OCI-M1 (cell line): ENCODE data around the gene DNTT.

ENCODE experiments used
- DNase-seq: peaks from one replicate; lab custom pipeline; 2025; lab: John Stamatoyannopoulos, UW

The DNTT gene

GRCh38 chr10:96309628-96310320 lies 5.5 kb downstream of the DNTT start:
- DNase-seq = no peak

GRCh38 chr10:96310321-96310669 lies 6.1 kb downstream of the DNTT start:
- no peak for DNase-seq

DNA sequence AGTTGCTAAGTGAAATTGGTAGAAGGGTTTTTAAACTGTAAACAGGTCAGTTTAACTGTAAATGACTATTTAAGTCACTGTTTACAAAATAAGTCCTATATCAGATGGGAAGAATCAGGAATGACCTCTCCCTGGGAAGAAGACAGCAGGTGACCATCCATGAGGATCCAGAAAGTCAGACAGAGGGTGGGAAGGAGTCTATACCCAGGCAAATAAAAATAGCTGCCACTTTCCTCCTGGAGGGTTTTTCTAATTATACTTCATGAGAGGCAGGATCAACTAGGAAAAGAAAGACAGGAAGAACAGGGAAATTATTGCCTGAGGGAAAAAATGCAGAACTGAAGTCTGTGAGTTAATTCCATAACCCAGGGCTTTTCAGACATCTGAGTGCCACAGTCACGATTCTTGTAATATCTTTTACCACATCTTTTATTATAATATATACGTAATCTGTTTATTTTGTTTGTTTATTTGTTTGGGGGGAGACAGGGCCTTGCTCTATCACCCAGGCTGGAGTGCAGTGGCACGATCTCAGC lies 7.0 kb downstream of the DNTT start:
- no peak for DNase-seq

DNA sequence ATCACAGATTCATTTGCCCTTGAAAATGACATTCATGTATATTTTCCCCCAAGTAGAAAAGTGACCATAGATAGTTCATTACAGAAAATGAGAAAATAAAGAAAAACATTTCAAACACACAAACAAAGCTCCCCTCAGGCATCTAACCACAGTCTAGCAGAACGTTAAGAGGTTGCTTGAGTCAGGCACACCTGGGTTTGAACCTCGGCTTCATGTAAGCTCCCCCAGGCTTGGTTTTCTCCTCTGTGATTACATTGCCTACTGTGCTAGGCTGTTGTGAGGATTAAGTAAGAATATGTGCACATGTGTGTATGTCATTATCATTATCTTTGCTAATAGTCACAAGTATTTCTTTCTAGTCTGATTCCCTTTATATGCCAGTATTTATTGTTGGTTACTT lies 9.1 kb downstream of the DNTT start:
- no peak for DNase-seq

DNA sequence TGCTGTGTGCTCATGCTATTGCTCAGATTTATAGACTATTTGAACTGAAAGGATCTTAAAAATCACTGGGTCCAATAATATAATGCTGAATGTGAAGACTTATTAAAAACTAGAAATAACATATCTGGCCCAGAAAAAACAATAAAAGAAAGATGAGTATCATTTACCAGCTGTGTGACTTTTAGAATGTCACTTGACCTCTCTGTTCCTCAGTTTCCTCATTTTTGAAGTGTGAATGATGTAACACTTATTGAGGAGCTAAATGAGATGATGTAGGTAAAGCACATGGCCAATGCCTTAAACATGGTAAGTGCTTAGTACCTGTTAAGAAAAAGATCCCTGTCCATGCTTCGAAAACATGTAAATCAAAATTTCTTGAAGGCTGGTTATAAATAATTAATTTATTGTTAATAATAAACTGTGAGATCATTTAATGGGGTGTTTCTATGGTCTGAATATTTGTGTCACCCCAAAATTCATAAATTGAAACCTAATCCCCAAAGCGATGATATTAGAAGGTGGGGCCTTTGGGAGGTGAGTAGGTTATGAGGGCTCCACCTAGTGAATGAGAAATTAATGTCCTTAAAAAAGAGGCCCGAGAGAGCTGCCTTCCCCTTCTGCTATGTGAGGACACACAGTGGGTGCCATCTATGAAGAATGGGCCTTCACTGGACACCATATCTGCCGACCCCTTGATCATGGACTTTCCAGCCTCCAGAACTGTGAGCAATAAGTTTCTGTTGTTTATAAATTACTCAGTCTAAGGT lies 13.0 kb downstream of the DNTT start:
- no peak for DNase-seq

- peak; percentile 34 for DNase-seq
These were observed 15.7 kb downstream of the DNTT start for GRCh38 chr10:96319754-96320474.

- no peak for DNase-seq
These were observed 17.6 kb downstream of the DNTT start for GRCh38 chr10:96321822-96322221.

- no peak for DNase-seq
These were observed 18.0 kb downstream of the DNTT start for GRCh38 chr10:96322275-96322674.

DNA sequence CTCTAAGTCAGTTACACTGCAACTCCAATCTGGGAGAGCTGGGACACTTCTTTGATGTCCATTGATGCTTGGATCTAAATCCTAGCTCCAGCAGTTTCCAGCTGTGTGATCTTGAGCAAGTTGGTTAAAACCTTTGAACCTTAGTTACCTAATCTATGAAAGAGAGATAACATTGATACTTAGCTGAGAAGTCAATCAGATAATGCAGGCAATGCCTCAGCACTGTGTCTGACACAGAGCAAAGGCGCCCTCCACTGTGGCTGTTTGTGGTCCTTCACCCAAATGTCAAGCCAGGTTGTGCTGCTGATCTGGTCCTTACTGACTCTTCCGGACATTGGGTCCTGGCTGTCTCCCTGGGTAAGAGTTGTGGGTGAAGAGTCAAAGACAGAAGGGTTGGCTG lies 20.2 kb downstream of the DNTT start:
- DNase-seq = no peak

DNA sequence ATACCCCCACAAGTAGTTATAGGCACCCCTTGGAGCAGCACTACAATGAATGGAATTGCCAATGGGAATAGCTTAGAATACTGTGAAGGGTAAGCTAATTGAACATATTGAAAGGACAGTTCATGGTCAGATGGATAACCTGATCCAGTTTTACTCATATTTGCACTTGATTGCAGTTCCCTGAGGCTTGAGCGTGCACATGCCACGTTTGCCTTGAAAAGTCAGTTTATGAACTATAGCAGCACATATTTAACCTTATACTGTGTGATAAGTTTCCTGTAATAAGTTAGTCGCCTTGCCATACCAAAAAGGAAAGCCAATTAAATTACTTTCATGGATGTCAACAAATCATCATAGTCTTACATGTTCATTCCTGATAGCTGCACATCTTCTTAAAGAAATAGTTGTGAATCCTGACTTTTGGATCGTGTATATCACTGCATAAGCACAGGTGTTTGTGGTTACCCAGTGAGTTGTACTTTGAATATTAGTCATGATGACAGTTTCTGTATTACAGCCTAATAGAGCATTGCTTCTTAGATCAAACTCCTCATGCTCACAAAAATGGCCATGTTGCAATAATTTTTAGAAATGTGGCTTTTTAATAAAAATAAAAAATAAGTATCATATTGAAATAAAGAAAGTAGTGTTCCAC lies 21.6 kb downstream of the DNTT start:
- DNase-seq = no peak

DNA sequence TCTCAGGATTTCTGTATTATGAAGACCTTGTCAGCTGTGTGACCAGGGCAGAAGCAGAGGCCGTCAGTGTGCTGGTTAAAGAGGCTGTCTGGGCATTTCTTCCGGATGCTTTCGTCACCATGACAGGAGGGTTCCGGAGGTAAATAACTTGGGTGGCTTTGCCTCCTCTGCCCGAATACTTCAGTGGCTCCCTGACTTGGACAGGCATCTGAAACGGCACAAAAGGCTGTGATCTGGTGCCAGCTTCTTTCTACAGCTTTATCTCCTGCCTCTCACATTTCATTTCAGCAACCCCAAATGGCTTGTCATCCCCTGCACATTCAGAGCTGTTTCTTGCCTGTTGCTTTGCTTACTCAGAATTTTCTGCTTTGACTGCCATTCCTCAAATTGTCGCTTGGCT lies 23.2 kb downstream of the DNTT start:
- no peak for DNase-seq

- DNase-seq = no peak
These were observed 28.9 kb downstream of the DNTT start for GRCh38 chr10:96333101-96333500.

DNA sequence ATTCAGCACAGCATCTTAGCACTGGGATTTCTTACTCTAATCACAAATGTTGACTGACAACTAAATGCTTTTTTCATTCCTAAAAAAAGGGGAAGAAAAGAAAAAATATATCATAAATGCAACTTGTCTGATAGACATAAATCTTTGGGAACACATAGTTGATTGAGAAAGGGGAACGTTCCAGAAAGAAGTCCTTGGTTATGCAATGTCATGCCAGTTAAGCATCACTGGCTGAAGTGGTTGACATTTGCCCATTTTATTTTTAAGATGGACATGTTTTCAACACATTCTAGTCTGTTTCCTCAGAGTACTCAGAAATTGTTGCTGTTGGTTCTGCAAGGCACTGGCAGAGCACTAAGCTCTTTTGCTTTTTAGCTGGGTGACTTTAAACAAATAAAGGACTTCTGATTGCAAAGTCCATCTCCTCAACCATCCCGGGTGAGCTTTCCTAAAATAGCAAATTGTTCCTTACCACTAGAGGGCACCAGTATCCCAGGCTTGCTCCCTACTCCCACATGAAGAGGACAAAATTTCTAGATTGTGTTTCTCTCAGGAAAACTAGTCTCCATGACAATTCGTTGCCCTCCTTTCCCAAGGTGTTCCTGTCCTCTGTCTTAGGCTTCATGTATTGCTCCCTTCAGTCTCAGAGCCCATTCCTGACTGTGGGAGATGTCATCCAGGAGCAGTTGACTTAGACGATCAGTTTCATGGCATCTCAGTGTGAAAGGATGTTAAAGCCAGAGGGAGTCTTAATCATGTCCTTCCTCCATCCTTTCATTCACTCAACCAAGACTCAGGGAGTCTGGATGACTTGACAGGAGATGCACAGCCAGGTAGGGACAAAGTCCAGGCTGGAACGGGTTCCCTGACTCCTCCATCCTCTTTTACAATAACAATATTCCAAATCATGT lies 30.6 kb downstream of the DNTT start:
- DNase-seq = peak; percentile 68

- DNase-seq = no peak
These were observed 32.9 kb downstream of the DNTT start for GRCh38 chr10:96337106-96337505.

GRCh38 chr10:96338279-96338925 lies 34.2 kb downstream of the DNTT start:
- no peak for DNase-seq

DNA sequence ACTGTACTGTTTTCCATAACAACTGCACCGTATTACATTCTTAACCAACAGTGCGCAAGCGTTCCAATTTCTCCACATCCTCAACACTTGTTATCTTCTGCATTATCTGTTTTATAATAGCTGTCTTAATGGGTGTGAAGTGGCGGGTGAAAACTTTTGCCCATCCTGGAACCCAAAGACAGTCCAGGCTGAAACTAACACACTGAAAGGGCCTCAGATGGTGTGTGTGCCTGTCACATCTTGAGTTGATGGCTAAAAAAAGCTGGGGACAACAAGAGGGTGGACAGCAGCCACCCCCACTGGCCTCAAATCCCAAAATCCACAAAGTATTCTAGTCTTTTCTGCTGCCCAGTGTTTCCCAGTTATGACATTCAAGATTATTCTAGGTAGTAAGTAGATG lies 35.1 kb downstream of the DNTT start:
- DNase-seq = no peak

- DNase-seq = peak; percentile 86
These were observed 36.0 kb downstream of the DNTT start for GRCh38 chr10:96339956-96340904.

GRCh38 chr10:96341219-96342182 lies 37.3 kb downstream of the DNTT start:
- no peak for DNase-seq
